ENCODE data around the gene ESPL1.
"Not testable (repeated sequence)": the region's sequence is repeated elsewhere in the genome, so short reads cannot be mapped to it uniquely, and the experiment has no call there.

The ESPL1 gene

GRCh38 chr12:53326460-53327185, 58.5 kb downstream of the ESPL1 start:
- Histone ChIP-seq H3K4me1 (peaks cover 10% of the 10 kb centered on the region), H3K36me3 (ENCODE audit: control insufficient read depth, insufficient read depth, low read length) (no peaks in the 10 kb centered on the region), H3K4me2 (ENCODE audit: low read length) (no peak overlapping the region), H3K27ac (no peak overlapping the region), H3K9ac (no peak overlapping the region), H2AFZ (no peak overlapping the region), H3K79me2 (no peaks in the 10 kb centered on the region), H3K27me3 (ENCODE audit: control insufficient read depth, insufficient read depth, low read length) (no peaks in the 10 kb centered on the region), H3K4me3 (ENCODE audit: low read depth, low read length) (no peak overlapping the region), H3K9me3 (ENCODE audit: control insufficient read depth, low read length) (no peaks in the 10 kb centered on the region)
- TF ChIP-seq, protein P1, sequence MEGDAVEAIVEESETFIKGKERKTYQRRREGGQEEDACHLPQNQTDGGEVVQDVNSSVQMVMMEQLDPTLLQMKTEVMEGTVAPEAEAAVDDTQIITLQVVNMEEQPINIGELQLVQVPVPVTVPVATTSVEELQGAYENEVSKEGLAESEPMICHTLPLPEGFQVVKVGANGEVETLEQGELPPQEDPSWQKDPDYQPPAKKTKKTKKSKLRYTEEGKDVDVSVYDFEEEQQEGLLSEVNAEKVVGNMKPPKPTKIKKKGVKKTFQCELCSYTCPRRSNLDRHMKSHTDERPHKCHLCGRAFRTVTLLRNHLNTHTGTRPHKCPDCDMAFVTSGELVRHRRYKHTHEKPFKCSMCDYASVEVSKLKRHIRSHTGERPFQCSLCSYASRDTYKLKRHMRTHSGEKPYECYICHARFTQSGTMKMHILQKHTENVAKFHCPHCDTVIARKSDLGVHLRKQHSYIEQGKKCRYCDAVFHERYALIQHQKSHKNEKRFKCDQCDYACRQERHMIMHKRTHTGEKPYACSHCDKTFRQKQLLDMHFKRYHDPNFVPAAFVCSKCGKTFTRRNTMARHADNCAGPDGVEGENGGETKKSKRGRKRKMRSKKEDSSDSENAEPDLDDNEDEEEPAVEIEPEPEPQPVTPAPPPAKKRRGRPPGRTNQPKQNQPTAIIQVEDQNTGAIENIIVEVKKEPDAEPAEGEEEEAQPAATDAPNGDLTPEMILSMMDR (IDR thresholded peaks at IDR 0.05) = no peak

DNA sequence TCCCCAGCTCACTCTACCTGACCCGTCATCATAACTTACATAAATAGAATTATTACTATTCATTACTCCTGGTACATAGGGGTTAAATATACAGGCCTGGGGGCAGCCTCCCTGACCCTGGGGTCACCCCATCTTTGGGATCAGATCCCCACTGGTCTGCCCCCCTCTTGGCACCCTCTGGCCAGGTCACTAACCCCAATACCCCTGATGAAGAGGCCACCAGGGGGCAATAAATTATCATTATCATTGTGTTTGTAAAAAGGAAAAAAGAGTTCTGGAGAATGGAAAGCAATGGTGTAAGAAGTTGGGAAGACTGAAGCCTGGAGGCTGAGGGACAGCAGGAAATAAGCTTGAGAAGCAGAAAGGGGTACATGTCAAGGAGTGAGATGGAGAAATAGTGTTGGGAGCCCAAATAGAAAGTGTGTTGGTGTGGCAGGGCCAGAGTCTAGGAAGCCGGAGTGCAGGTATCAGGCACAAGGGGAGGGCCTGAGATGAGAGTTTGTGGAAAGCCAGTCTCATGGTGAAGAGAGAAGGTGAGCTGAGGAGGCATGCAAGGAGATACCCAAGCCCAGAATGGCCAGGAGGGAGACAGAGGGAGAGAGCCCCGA, 59.4 kb downstream of the ESPL1 start:
- no peaks in the 10 kb centered on the region for H3K36me3 ChIP-seq (ENCODE audit: control insufficient read depth, insufficient read depth, low read length)
- no peaks in the 10 kb centered on the region for H3K27me3 ChIP-seq (ENCODE audit: control insufficient read depth, insufficient read depth, low read length)
- no peak overlapping the region for H3K27ac ChIP-seq
- H3K4me1 ChIP-seq = peaks cover 6% of the 10 kb centered on the region
- no peaks in the 10 kb centered on the region for H3K79me2 ChIP-seq
- H3K9ac ChIP-seq = no peak overlapping the region
- H2AFZ ChIP-seq = no peak overlapping the region
- no peaks in the 10 kb centered on the region for H3K9me3 ChIP-seq (ENCODE audit: control insufficient read depth, low read length)
- H3K4me3 ChIP-seq (ENCODE audit: low read depth, low read length) = no peak overlapping the region
- TF ChIP-seq, protein P1 (IDR thresholded peaks at IDR 0.05) = peak; percentile 42
- H3K4me2 ChIP-seq (ENCODE audit: low read length) = no peak overlapping the region

GRCh38 chr12:53328043-53328435, 59.9 kb downstream of the ESPL1 start:
- Histone ChIP-seq H3K4me2 (ENCODE audit: low read length) (no peak overlapping the region), H3K4me1 (peaks cover 6% of the 10 kb centered on the region), H3K4me3 (ENCODE audit: low read depth, low read length) (no peak overlapping the region), H3K36me3 (ENCODE audit: control insufficient read depth, insufficient read depth, low read length) (no peaks in the 10 kb centered on the region), H3K79me2 (no peaks in the 10 kb centered on the region), H3K27ac (no peak overlapping the region), H3K9me3 (ENCODE audit: control insufficient read depth, low read length) (no peaks in the 10 kb centered on the region), H3K9ac (no peak overlapping the region), H2AFZ (no peak overlapping the region), H3K27me3 (ENCODE audit: control insufficient read depth, insufficient read depth, low read length) (no peaks in the 10 kb centered on the region)
- TF ChIP-seq, protein P1 (IDR thresholded peaks at IDR 0.05) = no peak

DNA sequence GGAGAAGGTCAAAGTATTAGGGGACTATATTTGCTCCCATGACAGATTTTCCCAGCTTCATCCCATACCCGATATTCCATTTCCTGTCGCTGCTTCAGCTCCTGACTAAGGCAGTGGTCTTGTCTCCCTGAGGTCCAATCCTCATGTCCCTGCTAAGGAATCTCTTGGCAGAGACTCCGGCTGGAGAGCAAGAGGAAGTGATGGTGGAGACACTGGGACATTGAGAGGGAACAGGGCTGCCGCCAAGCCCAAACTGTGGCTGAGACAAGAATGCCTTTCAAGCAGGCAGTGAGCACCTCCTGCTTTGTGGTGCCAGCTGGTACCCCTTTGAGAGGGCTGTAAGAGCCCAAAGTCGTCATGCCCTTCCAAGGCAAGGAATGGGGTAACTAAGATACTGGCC, 62.6 kb downstream of the ESPL1 start:
- H2AFZ ChIP-seq = no peak overlapping the region
- H3K9me3 ChIP-seq (ENCODE audit: control insufficient read depth, low read length) = no peaks in the 10 kb centered on the region
- TF ChIP-seq, protein P1 (IDR thresholded peaks at IDR 0.05) = no peak
- no peaks in the 10 kb centered on the region for H3K4me1 ChIP-seq
- H3K9ac ChIP-seq = no peak overlapping the region
- H3K27ac ChIP-seq = peak overlapping the region; percentile 39
- no peak overlapping the region for H3K4me2 ChIP-seq (ENCODE audit: low read length)
- H3K27me3 ChIP-seq (ENCODE audit: control insufficient read depth, insufficient read depth, low read length) = no peaks in the 10 kb centered on the region
- H3K79me2 ChIP-seq = no peaks in the 10 kb centered on the region
- no peaks in the 10 kb centered on the region for H3K36me3 ChIP-seq (ENCODE audit: control insufficient read depth, insufficient read depth, low read length)
- H3K4me3 ChIP-seq (ENCODE audit: low read depth, low read length) = no peak overlapping the region

- not testable (repeated sequence) for H3K27me3 ChIP-seq (ENCODE audit: control insufficient read depth, insufficient read depth, low read length); H2AFZ ChIP-seq; H3K4me3 ChIP-seq (ENCODE audit: low read depth, low read length); H3K79me2 ChIP-seq; H3K27ac ChIP-seq; H3K4me2 ChIP-seq (ENCODE audit: low read length); H3K4me1 ChIP-seq; H3K9me3 ChIP-seq (ENCODE audit: control insufficient read depth, low read length); H3K9ac ChIP-seq; H3K36me3 ChIP-seq (ENCODE audit: control insufficient read depth, insufficient read depth, low read length)
Observed at GRCh38 chr12:53332339-53332738, 64.2 kb downstream of the ESPL1 start.

Measured in parathyroid adenoma (tissue), 2 donors.